Heart left ventricle (tissue), 16 donors: ENCODE measurements around the gene DNAJC8. TPM values are rescaled to one million over a fixed set of nuclear protein-coding genes. Genes with fewer than 3 reads are reported as not detected.

Experiments used
- ATAC-seq, 4 donors: fragments of 200-7000 bp; cut with Tn5 transposase; one replicate each; pipeline ENCODE4 v1.9.1; 2020 to 2022; ENCODE audit warnings: moderate library complexity in 4 of 4, mild to moderate bottlenecking in 3 of 4, moderate number of reproducible peaks in 1 of 4
- DNase-seq, 5 donors: peaks; one replicate each; pipeline ENCODE4 v3.0.0-alpha.2; 2020
- H3K27ac ChIP-seq, 12 donors: fragments of 200-600 bp; sonication (generic) in 4 of 12; one replicate each; pipeline versions ENCODE4 v1.5.0 to v1.8.0; 2016 to 2022; ENCODE audit warnings: mild to moderate bottlenecking in 2 of 12
- H3K27me3 ChIP-seq, 9 donors: fragments of 200-600 bp; sonication (generic) in 2 of 9; one replicate each; pipeline versions ENCODE4 v1.5.1 to v1.8.0; 2016 to 2022; ENCODE audit warnings: mild to moderate bottlenecking in 3 of 9
- H3K36me3 ChIP-seq, 9 donors: fragments of 200-600 bp; sonication (generic) in 2 of 9; one replicate each; pipeline versions ENCODE4 v1.5.0 to v1.8.0; 2018 to 2022; ENCODE audit warnings: mild to moderate bottlenecking in 2 of 9
- H3K4me1 ChIP-seq, 12 donors: fragments of 200-600 bp; sonication (generic) in 4 of 12; one replicate each; pipeline versions ENCODE4 v1.5.0 to v1.8.0; 2016 to 2022; ENCODE audit warnings: mild to moderate bottlenecking in 3 of 12
- H3K4me3 ChIP-seq, 12 donors: fragments of 200-600 bp; sonication (generic) in 4 of 12; one replicate each; pipeline versions ENCODE4 v1.5.0 to v1.8.0; 2017 to 2022; ENCODE audit warnings: mild to moderate bottlenecking in 9 of 12, moderate library complexity in 4 of 12
- H3K9me3 ChIP-seq, 12 donors: fragments of 200-600 bp; sonication (generic) in 4 of 12; one replicate each; pipeline versions ENCODE4 v1.5.0 to v1.8.0; 2016 to 2022; ENCODE audit warnings: mild to moderate bottlenecking in 1 of 12
- POLR2A ChIP-seq, 2 donors: fragments of 450-650 bp; IDR thresholded peaks; one replicate each; pipeline ENCODE4 v1.6.1; 2017; ENCODE audit warnings: antibody characterized with exemption in 2 of 2, mild to moderate bottlenecking in 2 of 2, moderate library complexity in 2 of 2
- WGBS, 4 donors: extraction: QIAGEN DNeasy Blood & Tissue Kit in 2 of 4; methylation state at CpG; one replicate each; pipeline versions ENCODE4 v1.1.5 to v1.1.7; 2013 to 2018; 5-methylcytosine and 5-hydroxymethylcytosine counted together
- intact Hi-C, 10 donors: fragments of 100-400 bp; cut with DNase I; formaldehyde crosslinking; loops; one replicate each; pipeline versions ENCODE4 v1.11.1 to v1.14.2; 2022
- polyA plus RNA-seq, 2 donors: library from polyadenylated mRNA; stranded (reverse); fragments of 200-250 nt; gene quantifications; one replicate each; pipeline ENCODE4 v1.2.3, GENCODE V29; 2013
- total RNA-seq, 9 donors: library from RNA; depleted of rRNA in 2 of 9; stranded (reverse); fragments of >200 nt in 2 of 9; fragmentation: NEBNext Ultra II Directional in 3 of 9; extraction: Animal tissue kit (Norgen Biotek cat#: 25700) in 3 of 9; gene quantifications; one replicate each; pipeline versions ENCODE4 v1.1.0 to v1.2.4, GENCODE V29; 2016 to 2023
- TF ChIP-seq, protein P1 (sequence below), 12 donors: fragments of 200-600 bp; sonication (generic) in 4 of 12; IDR thresholded peaks; one replicate each; pipeline versions ENCODE4 v1.5.0 to v1.8.0; 2018 to 2022; ENCODE audit warnings: antibody characterized with exemption in 12 of 12, mild to moderate bottlenecking in 5 of 12
- donor health status: ischemic (EF 13 %, LVEDD 7.1; RV severe dilation, severe dysfunction).
- donor health status: healthy with polysubstance abuse.
- donor health status: DM: no; HTN: yes; CAD: no.
- donor health status: DM: no; HTN: no; CAD: no.
- donor health status: ischemic (EF 25% LVEDD 6.9; RV normal size, moderate dysfunction).
- donor health status: ischemic (EF 25% LVEDD 5.7; RV mildly dilated, moderate dysfunction).
- donor health status: healthy.
- donor health status: DM: yes; HTN: yes; CAD: no.
- donor health status: ischemic (EF 35%, LVEDD 5.7; RV mildly dilated, moderate dysfunction).
- donor health status: nonischemic (EF 11% LVEDD 7.7; RV severe dilation, severe dysfunction).
- donor health status: DM: yes; HTN: yes; CAD: no.
- donor health status: PGD.
- donor health status: ischemic (EF 29% LVEDD 5.4; RV normal size, mild dysfunction).
- donor health status: nonischemic (EF 23%, LVEDD 6.1; RV moderate dilation, normal function).

Gene DNAJC8
- total and polyA plus RNA-seq, 11 donors: 47.1 to 84.9 (median 58.4) TPM

DNA sequence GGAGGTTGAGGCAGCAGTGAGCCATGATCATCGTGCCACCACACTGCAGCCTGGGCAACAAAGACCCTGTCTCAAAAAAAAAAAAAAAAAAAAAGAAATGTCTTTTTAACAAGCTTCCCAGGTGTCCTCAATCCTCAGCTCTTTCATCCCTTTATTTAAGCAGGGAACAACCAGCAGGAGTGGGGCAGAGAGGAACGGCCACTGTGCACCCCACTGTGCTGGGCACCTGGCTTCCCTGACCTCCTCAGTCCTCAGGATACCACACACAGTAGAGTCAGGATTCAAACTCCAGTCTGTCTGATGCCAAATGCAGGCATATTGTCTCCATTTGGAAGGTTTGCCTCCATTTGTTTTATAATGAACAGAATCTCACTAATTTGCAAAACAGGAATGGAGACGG is 36.5 kb downstream of the DNAJC8 start:
- intact Hi-C loops: loop anchor here in 1 of 10 donors (10.0 kb wide), 1 partner anchor 332 kb away; no protein-coding TSS in a partner anchor
- no peaks in the 10 kb centered on the region for H3K9me3 ChIP-seq
- 72 to 92% (median 82%) methylated on average over 3 of the region's 3 CpGs for WGBS, 4 donors
- DNase-seq (no peak), ATAC-seq (no peak)
- no peaks in the 10 kb centered on the region for H3K27me3 ChIP-seq
- H3K27ac ChIP-seq: no peak overlapping the region
- no peak overlapping the region for H3K4me3 ChIP-seq
- peaks cover 0 to 35% (median 4%) of the 10 kb centered on the region in 12 donors for H3K4me1 ChIP-seq
- TF ChIP-seq POLR2A (IDR thresholded peaks at IDR 0.05): no peak
- TF ChIP-seq, protein P1, sequence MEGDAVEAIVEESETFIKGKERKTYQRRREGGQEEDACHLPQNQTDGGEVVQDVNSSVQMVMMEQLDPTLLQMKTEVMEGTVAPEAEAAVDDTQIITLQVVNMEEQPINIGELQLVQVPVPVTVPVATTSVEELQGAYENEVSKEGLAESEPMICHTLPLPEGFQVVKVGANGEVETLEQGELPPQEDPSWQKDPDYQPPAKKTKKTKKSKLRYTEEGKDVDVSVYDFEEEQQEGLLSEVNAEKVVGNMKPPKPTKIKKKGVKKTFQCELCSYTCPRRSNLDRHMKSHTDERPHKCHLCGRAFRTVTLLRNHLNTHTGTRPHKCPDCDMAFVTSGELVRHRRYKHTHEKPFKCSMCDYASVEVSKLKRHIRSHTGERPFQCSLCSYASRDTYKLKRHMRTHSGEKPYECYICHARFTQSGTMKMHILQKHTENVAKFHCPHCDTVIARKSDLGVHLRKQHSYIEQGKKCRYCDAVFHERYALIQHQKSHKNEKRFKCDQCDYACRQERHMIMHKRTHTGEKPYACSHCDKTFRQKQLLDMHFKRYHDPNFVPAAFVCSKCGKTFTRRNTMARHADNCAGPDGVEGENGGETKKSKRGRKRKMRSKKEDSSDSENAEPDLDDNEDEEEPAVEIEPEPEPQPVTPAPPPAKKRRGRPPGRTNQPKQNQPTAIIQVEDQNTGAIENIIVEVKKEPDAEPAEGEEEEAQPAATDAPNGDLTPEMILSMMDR (IDR thresholded peaks at IDR 0.05): no peak
- H3K36me3 ChIP-seq: peaks cover 5 to 36% (median 34%) of the 10 kb centered on the region in 9 donors

DNA sequence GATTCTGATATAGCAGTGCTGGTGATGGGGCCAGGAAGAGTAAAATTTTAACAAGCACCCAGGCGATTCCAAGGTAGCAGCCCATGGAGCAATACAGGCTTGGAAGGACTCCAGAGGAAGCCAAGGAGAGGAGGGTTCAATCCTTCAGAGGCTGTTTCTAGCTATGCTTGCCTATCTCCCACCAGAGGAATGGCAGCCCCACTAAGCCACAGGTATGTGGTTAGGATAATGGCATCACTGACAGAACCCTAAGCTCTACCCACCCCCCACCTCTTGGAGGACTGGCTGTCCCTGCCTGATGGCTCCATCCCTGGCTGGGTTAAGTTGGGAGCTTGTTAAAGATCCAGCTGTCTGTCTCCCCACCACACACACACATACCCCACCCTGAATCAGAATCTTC is 37.0 kb downstream of the DNAJC8 start:
- ATAC-seq: no peak
- TF ChIP-seq, protein P1 (IDR thresholded peaks at IDR 0.05): no peak
- no peak for TF ChIP-seq POLR2A (IDR thresholded peaks at IDR 0.05)

DNA sequence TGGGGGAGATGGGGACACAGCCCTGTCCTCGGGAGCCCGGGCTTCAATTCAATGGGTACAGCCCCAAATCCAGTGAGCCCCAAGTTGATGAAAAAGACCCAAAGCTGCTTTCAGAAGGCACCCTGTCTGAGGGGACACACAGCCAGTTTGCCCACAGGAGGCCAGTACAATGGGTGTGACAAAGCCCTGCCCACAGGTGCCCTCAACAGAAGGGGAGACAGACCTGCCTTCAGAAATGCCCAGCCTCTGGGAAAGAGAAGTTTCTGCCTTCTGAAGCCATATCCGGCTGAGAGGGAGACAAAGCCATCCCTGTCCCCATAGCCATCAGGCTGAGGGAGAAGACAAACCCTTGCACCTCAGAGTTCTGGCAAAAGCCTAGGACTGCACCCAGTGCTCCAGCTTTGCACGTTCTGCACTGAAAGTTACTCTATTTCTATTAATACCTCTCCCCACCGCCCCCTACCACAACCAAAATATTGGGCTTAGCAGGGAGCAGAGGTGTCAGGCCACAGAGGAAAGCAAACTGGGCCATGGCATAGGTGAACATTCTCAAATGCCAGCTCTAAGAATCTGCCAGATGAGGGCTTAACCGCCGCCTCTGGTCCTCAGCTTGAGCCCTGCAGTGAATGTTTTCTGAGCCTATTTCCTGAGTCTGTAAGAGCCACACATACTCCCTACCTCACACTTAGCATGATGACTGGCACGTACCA is 38.3 kb downstream of the DNAJC8 start:
- WGBS, 4 donors: 81 to 91% (median 87%) methylated on average over 6 to 8 of the region's 8 CpGs
- TF ChIP-seq POLR2A (IDR thresholded peaks at IDR 0.05): no peak
- TF ChIP-seq, protein P1 (IDR thresholded peaks at IDR 0.05): no peak
- Histone ChIP-seq H3K9me3 (no peaks in the 10 kb centered on the region), H3K36me3 (peaks cover 0 to 18% (median 15%) of the 10 kb centered on the region in 9 donors), H3K4me1 (peaks cover 0 to 39% (median 9%) of the 10 kb centered on the region in 12 donors), H3K4me3 (no peak overlapping the region), H3K27ac (no peak overlapping the region), H3K27me3 (no peaks in the 10 kb centered on the region)
- no peak for DNase-seq
- intact Hi-C loops: loop anchor here in 1 of 10 donors (10.0 kb wide), 1 partner anchor 330 kb away; no protein-coding TSS in a partner anchor
- ATAC-seq: no peak

More for the DNA sequence above, 37.0 kb downstream of the DNAJC8 start:
- peaks cover 0 to 39% (median 6%) of the 10 kb centered on the region in 12 donors for H3K4me1 ChIP-seq
- H3K9me3 ChIP-seq: no peaks in the 10 kb centered on the region
- H3K4me3 ChIP-seq: no peak overlapping the region
- peaks cover 5 to 31% (median 28%) of the 10 kb centered on the region in 9 donors for H3K36me3 ChIP-seq
- intact Hi-C loops: loop anchor here in 1 of 10 donors (10.0 kb wide), 1 partner anchor 331 kb away; no protein-coding TSS in a partner anchor
- WGBS, 4 donors: 95 to 100% (median 98%) methylated on average over 1 of the region's 1 CpG
- no peak overlapping the region for H3K27ac ChIP-seq
- no peak for DNase-seq
- H3K27me3 ChIP-seq: no peaks in the 10 kb centered on the region

DNA sequence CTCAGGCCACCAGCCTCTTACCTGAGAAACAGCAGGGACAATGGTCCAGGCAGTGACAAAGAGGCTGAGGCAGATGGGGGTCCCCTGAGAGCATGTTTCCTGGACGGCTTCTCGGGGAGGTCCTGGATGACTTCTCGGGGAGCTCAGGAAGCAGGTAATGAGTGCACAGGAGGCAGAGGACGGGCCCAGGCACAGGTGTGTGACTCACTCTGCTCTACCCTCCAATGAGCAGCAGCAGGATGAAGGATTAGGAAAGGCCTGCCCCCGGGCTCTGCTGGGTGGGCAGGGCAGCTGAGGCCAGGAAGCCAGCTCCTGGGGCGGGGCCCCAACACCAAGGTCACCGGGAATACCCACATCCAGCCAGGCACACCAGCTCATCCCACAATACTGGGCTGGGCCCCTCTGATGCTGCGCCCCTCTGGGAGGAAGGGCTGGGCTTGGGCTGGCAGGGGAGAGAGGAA is 39.1 kb downstream of the DNAJC8 start:
- H3K27me3 ChIP-seq: no peaks in the 10 kb centered on the region
- no peak for DNase-seq
- ATAC-seq: peak in 2 of 4 donors; percentile 30 to 31
- H3K27ac ChIP-seq: no peak overlapping the region
- peaks cover 0 to 34% (median 9%) of the 10 kb centered on the region in 12 donors for H3K4me1 ChIP-seq
- H3K4me3 ChIP-seq: no peak overlapping the region
- WGBS, 4 donors: 48 to 73% (median 63%) methylated on average over 4 to 8 of the region's 8 CpGs
- intact Hi-C loops: loop anchor here in 1 of 10 donors (10.0 kb wide), 1 partner anchor 329 kb away; no protein-coding TSS in a partner anchor
- H3K9me3 ChIP-seq: no peaks in the 10 kb centered on the region
- TF ChIP-seq, protein P1 (IDR thresholded peaks at IDR 0.05): no peak
- no peak for TF ChIP-seq POLR2A (IDR thresholded peaks at IDR 0.05)
- peaks cover 0 to 10% (median 8%) of the 10 kb centered on the region in 9 donors for H3K36me3 ChIP-seq
